Renal cortical epithelial cell (primary cell): ENCODE data around the gene UQCRHL. TPM values are rescaled to one million over a fixed set of nuclear protein-coding genes. Genes with fewer than 3 reads are reported as not detected.
A peak's percentile ranks its signal among the peaks of the same experiment; 100 is the strongest.
"Not testable (repeated sequence)": the region's sequence is repeated elsewhere in the genome, so short reads cannot be mapped to it uniquely, and the experiment has no call there.

Experiments used
- DNase-seq: peaks from one replicate; pipeline ENCODE4 v3.0.0-alpha.2; 2011; ENCODE audit warnings: low read depth
- total RNA-seq: library from RNA; depleted of rRNA; stranded (reverse); fragments of >200 nt; gene quantifications from 2 replicates; pipeline ENCODE4 v1.2.3, GENCODE V29; 2014

UQCRHL gene
- total RNA-seq: 1.5 and 2.8 TPM in 2 replicates

GRCh38 chr1:15807549-15807948 lies at the start of gene UQCRHL:
Gene UQCRHL (minus strand): TSS chr1:15807649. CDS start chr1:15807649, 0 bp downstream.
- DNase-seq: not testable (repeated sequence)

DNA sequence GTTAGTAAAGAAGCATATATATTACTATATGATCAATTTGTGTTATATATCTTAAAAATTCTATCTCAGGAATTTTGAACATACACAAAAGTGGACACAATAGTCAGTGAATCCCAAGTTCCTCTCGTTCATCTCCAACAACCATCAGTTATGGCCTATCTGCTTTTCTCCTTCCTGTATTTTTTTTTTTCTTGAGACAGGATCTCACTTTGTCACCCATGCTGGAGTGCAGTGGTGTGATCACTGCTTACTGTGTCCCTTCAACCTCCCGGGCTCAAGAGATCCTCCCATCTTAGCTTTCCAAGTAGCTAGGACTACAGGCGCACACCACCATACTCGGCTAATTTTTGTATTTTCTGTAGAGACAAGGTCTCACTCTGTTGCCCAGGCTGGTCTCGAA lies 49.4 kb upstream of the UQCRHL start:
- no peak for DNase-seq

DNA sequence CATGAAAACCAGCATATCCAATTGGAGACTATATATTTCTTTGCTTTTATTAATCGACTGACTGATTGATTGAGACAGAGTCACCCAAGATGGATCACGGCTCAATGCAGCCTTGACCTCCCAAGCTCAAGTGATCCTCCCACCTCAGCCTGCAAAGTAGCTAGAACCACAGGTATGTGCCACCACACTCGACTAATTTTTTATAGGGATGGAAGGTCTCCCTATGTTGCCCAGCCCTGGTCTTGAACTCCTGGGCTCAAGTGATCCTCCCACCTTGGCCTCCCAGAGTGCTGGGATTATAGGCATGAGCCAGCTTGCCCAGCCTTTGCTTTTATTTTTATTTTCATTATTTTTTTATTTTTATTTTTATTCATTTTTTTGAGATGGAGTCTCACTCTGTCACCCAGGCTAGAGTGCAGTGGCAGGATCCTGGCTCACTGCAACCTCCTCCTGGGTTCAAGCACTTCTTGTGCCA lies 45.4 kb upstream of the UQCRHL start:
- no peak for DNase-seq

DNA sequence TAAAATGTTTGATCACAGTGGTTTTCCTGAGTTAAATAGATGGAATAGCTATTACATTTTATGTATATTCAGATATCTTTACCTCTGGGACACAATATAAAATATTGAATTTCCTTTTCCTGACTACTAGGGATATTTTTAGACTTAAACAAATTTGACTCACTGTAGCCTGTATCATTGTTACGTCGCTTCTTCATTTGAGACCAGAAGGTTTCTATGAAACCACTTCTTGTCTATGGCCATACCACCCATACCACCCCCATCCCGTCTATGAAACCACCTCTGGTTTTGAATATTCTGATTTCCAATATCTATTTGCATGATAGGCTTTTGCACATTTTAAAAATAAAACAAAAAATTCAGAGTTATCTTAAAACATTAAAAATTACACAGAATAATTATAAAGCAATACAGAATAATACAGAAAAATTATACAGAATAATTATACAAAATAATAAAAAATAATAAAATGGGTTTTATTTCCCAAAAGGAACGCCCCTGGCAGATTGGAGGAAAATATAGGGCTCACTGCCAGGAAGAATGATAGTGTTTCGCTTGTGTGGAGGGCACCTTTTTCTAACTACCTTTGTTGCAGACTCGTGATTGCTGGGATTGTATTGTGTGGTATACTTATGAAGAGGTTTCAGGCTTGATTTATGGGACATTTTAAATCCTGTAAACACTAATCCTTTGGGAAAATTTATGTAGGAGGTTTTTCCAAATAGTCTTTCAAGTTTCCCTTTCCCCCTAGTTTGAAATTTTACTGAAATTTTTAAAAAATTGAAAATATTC lies 44.8 kb upstream of the UQCRHL start:
- DNase-seq: no peak

DNA sequence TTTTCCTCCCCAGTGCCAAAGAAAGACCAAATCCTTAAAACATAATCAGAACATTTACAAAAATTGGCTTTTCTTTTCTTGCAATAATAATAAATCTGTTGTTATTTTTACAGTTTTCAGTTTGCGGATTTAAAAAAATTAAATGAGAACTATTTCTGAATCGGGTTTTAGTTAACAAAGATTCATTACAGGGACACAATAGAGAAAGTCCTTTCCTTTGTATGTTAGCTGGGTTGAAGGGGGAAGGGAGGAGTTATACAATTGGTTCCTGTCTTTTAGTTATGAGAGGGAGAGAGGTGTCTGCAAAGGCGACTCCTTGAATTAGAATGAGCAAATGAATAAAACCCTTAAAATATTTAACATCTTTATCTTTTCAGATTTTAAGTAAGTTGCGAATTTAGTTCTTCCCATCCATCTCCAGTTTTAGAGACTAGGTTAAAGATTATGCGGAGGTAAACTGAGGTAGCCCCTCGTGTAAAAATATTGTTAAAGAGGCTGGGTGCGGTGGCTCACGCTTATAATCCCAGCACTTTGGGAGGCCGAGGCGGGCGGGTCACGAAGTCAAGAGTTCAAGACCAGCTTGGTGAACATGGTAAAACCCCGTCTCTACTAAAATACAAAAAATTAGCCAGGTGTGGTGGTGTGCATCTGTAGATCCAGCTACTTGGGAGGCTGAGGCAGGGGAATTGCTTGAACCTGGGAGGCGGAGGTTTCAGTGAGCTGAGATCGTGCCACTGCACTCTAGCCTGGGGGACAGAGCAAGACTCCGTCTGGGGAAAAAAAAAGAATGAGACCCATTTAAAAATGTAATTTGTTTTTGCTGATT lies 44.0 kb upstream of the UQCRHL start:
- no peak for DNase-seq

DNA sequence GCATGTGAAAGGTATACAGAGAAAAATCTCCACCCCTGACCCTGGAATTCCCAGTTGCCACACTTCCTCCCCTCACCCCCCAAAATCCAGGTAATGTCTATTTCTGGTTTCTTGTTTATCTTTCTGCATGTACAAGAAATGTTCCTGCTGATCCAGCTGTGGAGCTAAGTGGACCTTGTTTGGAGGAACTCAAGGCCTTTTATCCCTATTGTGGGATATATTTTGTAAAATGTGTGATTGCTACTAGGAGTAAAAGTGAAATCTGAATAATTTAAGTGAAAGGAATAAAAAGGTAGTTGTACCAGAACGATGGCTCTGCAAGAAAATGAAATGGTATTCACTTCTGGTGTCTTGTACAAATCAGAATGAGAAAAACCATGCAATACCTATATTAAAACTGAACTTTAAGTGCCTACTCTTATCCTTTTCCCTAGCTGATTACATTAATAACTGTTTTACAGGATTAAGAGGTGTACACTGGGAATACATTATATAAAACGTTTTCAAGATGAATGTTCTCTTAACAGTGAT lies 43.1 kb upstream of the UQCRHL start:
- DNase-seq: no peak

DNA sequence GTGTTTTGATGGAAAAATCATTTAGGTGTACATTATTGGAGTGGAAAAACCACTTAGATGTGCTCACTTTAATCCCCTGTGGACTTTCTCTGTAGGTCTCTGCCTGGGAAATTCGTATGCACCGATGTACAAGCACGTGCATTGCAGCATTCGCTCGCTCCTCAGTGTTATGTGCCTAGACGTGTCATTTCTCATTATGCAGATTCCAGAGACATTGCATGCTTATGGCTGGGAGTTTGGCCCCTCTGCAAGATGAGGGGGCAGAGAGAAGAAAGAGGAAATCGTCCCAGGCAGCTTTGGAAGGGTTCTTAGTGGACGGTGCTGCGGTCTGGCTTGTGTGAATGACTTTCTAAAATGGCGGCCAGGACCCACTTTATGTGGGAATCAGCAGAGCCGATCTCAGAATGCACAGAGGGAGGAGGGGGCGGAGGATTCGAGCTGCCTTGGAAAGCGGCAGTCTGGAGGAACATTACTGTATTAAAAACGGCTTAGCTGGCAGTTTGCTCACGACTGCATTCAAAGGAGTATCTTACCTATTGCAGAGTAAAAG lies 42.4 kb upstream of the UQCRHL start:
- DNase-seq: peak; percentile 29

GRCh38 chr1:15848929-15849774 lies 41.7 kb upstream of the UQCRHL start:
- peak; percentile 82 for DNase-seq

GRCh38 chr1:15848143-15848928 lies 40.9 kb upstream of the UQCRHL start:
- no peak for DNase-seq

GRCh38 chr1:15847893-15848142 lies 40.4 kb upstream of the UQCRHL start:
- no peak for DNase-seq

DNA sequence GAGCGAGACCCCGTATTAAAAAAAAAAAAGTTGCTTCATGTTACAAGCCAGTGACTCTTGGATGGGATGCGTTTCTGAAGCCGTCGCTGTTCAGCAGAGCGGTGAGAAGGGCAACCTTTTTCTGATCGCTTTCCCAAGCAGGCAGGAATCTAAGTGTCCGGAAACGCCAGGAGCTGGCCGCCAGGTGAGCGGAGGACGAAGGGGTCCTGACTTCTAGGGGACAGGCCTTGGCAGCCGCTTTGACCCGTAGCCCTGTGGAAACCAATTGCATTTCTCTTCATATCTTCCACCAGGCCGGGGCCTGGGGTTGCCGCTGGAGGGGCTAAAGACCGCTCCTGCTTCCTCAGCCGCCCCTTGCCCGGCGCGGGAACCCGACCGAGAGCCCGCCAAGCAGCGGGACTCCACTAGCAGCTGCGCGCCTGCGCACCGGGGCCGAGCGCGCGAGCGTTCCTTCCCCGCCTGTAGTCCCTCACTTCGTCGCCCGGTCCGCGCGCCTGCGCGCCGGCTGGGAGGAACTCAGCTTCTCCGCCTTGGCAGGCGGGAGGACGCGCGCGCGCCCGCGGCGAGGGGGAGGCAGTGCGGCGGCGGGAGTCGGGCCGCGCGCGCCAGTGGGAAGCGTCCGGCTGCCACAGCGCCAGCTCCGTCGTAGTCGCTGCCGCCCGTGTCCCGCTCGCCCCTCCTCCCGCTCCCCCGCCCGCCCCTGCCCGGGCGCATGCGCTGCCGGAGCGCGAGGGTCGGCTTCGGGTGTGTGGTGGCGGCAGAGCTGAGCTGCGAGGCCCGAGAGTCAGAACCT lies 39.8 kb upstream of the UQCRHL start, which contains the start of gene SPEN:
SPEN (plus strand) TSS at position 608 of the 793 bp plus-strand sequence. CDS start 361 bp downstream, outside the sequence.
- DNase-seq: peak; percentile 87

DNA sequence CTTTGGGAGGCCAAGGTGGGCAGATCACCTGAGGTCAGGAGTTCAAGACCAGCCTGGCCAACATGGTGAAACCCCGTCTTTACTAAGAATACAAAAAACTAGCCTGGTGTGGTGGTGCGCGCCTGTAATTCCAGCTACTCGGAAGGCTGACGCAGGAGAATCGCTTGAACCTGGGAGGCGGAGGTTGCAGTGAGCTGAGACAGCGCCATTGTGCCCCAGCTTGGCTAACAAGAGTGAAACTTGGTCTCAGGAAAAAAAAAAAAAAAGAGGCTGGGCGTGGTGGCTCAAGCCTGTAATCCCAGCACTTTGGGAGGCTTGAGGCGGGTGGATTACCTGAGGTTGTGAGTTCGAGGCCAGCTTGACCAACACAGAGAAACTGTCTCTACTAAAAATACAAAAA lies 38.6 kb upstream of the UQCRHL start:
- DNase-seq: not testable (repeated sequence)

- DNase-seq: peak; percentile 56
Observed at GRCh38 chr1:15843826-15844572, 36.5 kb upstream of the UQCRHL start.

- DNase-seq: no peak
Observed at GRCh38 chr1:15838721-15839120, 31.3 kb upstream of the UQCRHL start.

DNA sequence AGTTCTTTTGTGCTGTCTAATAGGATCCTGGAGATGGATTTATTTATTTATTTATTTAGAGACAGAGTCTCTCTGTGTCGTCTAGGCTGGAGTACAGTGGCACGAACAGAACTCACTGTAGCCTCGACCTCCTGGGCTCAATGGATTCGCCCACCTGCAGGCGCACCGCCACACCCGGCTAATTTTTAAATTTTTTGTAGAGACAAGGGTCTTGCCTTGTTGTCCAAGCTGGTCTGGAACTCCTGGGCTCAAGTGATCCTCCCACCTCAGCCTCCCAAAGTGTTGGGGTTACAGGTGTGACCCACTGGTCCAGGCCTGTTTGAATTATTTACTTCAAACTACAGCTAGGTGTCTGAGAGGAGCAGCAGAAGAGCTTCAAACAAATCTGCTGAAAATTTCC lies 30.5 kb upstream of the UQCRHL start:
- no peak for DNase-seq

DNA sequence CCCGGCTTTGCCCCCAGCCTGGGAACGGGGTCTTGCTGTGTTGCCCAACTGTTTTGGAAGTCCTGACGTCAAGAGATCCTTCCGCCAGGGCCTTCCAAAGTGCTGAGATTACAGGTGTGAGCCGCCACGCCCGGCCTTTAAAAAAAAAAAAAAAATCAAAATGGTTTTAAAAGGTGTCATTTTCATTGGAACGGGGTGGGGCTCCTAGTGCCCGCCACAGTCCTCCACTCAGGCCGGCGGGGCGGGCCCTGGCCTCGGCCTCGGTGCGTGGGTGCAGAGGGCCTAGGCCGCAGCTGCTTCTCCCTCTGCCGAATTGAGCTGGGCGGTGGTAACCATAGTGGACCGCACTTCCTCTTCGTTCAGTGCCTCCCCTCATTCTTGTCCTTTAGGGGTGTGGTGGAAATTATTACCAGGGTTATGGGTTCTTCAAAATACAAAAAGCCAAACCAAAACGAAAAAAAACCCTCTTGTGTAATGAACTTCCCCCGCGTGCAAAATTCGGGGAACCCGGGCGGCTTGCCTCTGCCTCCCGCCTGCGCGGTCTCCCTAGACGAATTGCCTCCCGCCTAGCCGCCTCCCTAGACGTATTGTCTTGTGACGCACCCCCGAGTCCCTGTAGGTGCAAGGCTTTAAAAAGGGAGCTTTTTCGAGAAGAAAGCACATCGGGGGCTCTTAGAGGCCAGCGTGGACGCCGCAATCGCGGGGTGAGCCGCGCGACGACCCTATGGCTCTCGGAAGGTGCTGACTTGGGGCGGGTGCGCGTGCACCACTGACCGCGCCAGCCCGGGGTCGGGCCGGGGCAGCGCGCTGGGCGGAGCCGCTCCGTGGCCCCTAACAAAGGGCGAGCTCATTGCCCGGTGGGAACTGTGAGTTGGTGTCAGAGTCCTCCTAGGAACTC lies 29.6 kb upstream of the UQCRHL start:
- no peak for DNase-seq

GRCh38 chr1:15836511-15836771 lies 29.0 kb upstream of the UQCRHL start:
- not testable (repeated sequence) for DNase-seq
